ENCODE results near the gene DDX23.

DDX23 gene

DNA sequence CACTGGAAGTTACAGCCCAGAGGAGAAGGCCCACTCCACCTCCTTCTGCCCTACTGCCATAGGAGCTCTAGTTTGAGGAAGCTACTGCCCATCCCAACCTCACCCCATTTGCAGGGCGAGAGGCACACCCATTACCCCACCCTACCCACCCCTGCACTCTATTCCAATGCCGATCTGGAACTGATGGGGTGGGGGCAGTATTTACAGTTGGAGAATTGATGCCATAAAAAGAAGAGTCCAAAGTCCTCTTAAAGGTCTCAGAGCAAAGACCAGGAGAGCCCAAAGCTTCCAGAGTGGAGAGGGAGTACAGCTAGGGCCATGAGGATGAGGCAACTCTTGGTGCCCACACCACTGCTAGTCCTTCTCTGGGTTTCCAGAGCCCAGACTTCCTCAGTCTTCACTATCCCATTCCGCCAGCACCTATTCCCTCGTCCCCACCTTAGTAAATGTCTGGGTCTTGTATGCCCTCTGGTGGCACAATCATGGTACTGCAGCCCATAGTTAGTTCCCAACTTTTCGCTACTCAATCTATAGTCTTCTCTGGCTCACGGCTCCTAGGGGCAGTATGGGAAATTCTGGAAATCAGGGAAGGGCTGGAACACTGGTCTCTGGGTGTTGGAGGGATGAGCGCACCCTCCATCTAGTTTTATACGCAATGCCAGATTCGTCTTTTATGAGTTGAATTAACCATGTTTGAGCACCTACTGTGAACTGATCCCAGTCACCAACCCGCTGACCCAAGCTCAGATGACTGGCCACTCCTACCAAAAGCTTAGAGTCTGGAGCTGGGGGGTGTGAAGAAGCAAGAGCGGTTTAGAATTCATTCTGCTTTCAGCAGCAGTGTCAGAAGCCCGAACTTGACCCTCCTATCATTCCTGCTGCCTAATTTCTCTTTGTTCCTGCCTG is 56.2 kb downstream of the DDX23 start:
- DNase-seq (ENCODE audit: low read depth): no peak

DNA sequence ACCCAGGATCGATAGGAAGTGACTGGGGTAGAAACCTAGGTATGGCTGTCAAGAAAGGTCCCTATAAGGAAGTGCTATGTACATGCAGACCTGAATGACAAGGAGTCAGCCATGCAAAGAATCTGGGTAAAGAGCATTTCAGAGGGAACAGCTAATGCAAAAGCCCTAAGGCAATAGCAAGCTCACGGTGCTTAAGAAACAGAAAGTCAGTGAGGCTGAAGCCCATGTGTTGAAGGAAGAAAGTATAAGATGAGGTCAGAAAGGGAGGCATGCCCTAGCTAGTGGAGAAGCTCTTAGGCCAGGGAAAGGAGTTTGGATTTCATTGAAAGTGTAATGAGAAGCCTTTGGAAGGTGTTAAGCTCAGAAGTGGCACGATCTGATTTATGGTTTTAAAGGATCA is 57.1 kb downstream of the DDX23 start:
- no peak for DNase-seq (ENCODE audit: low read depth)

DNA sequence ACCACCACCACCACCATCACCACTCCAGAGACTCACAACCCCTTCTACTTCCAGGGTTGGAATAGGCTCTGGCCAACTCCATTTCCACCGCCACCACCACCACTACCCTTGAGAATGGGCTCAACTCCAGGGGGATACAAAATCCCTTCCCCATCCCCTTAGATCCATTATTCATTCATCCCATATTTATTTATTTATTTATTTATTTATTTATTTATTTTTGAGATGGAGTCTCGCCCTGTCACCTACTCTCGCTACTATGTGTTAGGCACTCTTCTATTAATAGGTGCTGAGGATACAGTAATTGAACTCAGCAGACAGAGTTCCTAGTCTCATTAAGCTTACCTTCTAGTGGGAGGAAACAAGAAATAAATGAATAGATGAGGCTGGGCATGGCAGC is 58.3 kb downstream of the DDX23 start:
- DNase-seq (ENCODE audit: low read depth): no peak

DNA sequence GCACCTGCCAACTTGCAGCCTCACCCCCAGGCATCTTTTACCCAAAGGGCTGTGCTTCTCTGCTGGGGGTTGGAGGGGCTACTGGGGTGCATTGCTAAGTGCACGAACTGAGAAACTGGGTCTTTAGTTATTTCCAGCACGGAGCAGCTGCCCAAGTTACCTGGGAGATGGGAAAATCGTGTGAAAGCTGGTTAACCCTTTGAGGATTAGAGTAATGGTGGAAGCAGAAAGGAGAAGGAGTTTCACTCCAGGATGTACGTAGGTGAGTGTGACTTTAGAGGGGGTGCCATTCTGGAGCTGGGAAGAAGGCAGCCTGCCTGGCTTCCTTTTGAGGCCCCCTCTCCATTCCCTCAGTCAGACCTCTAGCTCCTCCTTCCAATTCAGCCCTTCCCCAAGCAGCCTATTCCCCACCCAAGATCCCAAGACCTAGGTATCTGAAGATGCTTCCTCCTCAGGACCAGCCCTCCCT is 62.1 kb downstream of the DDX23 start:
- DNase-seq (ENCODE audit: low read depth): no peak

DNA sequence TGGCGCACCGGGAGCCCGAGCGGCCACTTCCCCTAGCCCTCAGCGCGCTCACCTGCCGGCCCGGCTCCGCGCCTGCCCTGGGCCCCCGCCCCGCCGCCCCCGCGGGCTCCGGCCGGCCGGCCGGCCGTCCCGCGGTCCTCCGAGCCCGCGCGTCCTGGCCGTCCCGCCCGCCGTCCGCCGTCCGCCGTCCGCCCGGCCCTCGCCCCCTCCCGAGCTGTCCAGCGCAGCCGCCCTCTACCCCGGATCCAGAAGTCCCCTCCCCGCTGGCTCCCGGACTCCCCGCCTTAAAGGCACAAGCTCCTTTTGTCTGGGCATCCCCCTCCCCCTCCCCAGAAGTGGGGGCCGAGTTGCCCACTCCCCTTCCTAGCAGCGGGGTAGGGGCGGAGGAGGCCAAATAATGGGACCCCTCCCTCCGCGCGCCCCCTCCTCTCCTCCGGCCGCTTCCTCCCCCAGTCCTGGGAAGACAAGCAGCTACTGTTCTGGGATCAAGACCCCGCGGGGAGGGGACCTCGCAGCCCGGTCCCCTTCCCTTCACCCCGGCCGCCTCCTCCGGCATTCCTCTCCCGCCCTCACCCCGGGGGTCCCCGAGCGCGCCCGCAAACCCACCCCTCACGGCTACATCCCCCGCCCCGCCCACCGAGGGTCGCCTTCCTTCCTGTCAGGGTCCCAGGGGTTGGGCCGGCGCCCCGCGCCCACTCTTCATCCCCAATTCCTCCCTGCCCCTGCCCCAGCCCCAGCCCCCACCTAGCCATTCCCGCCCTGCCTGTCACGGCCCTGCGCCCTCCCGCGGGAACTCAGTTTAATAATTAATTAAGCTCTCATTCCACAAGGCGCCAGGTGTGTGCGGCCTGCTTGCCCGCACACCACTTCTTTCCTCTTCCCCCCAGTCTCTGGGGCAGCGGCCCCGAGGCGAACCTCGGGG is 62.8 kb downstream of the DDX23 start, which contains the start of gene ADCY6:
ADCY6 (minus strand) TSS at position 236 of the 922 bp plus-strand sequence. CDS start 5,655 bp downstream, outside the sequence.
- DNase-seq (ENCODE audit: low read depth): no peak

DNA sequence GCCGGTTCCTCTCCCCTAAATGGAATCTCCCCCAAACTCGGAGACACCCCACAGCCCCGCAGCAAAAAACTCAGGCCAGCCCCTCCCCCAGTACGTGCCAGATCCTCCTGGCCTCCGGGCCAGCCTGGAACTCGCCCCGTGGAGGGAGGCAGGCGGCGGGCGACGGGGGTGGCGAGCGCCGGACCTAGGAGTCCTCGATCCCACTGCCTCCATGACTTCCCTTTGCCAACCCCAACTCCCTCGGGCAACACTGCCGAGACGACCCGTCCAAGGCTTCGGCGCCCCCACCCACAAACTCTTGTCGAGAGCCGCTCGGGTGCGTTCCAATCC is 63.5 kb downstream of the DDX23 start:
- no peak for DNase-seq (ENCODE audit: low read depth)

DNA sequence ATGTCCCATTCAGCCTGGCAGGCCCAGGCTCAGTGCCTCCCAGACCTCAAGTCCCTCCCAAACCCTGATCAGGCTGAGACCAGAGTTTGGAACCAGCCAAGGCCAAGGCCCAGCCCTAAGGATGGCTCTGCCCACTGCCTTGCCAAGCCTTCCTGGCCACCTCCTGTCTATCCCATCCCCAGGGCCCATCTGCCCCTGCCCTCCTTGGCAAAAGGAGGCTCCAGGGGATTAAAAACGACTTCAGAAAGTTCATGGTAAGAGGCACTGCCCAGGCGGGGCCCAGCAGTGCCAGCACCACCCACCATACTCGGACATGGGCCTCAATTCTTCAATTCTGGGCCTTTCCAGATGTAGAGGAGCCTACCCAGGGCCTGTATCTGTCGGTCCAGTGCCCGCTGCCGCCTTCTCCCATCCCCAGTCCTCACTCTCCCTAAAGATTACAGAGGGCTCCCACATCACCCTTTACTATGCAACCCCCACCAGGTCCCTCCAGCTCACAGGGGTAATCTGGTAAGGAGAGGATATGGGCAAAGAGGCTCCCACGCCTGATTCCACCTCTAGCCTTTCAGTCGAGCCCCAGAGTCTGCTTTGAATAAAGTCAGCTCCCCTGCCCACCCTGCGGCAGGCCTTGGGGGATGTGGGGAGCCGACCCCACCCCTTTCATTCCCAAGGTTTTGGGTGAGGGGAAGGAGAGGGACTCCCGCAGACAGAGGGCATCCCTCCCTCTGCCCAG is 64.0 kb downstream of the DDX23 start:
- DNase-seq (ENCODE audit: low read depth): no peak

DNA sequence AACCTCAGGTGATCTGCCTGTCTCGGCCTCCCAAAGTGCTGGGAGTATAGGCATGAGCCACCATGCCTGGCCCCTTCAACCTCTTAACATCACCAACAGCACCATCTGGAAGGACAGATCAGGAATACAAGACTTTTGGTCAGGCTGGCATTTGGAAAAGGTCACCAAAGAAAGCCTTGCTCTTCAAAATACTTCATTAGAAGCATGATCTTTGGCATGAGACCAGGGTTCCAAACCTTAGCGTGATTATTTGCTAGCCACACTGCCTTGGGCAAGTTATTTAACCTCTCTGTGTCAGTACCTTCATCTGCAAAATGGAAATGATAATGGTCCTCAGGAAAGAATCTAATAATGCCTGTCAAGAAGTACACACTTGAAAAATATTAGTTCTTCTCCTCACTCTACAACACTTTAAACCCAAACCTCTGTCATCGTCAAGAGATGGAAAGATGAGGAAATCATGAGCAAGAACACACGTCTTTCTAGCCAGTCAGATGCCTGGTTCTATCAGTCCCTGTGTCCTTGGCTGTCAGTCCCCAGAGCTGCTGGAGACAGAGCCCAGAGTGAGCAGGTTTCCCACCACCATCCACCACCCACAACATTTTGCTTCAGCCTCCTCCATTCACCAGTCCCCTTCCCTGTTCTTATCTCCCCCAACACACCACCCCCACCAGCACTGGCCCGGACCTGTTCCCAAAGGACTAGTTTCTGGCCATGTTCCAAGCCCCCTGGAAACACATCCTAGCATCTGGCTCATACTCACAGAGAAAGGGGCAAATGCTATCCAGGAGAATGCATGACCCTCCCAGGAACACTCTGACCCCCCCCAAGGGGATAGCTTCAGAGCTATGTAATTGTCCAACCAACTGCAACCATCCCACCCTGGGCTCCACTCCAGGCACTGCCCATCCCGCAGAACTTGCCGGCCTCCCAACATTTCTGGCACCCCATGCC is 65.1 kb downstream of the DDX23 start:
- no peak for DNase-seq (ENCODE audit: low read depth)

DNA sequence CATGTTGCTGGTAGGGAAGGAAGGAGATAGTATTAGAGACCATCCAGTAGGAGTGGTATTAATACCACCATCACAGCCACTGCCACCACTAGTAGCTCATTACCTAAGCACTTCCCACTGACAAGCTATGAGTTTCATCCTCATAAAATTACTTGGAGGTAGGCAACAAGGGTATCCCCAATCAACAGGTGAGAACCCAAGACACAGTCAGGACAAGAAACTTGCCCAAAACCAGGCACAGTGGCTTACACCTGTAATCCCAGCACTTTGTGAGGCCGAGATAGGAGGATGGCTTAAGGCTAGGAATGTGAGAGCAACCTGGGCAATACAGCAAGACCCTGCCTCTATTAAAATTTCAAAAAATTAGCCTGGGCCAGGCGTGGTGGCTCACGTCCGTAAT is 68.5 kb downstream of the DDX23 start:
- no peak for DNase-seq (ENCODE audit: low read depth)

DNA sequence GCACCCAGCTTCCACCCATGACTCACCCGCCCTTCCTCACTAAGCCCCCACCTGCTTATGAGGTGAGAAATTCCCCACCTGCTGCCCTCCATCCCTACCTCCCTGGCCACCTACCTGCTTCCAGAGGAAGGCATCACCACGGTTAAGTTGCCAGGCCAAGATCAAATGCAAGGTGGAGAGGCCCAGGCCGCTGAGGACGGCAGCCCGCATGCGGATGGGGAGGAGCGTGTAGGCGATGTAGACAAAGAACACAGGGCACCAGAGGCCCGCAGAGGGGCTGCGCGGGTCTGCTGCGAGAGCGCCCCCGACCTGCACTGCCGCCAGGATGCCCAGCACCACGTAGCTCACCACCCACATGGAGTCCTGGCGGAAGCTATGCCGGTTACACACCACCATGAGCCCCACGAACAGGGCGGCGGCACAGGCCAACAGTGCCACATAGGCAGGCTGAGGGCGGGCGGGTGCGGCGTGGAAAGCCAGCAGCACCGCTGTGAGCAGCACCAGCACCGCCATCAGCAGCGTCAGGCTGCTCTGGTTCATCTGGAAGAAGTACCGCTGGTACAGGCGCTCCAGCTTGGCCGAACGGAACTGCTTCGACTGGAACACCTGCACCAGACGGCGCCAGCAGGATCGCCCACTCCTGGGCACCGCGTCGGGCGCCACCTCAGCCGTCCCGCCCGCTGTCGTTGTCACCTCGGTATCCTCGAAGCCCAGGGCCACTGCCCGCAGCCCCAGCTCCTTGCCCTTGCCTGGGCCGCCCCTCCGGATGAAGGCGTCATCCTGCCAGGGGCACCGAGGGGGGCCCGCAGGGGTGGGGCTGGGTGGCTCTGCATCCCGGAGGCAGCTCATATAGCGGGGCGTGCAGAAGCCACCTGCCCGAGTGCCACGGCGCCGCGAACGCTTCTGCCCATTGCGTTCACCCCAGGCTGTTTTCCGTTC is 69.2 kb downstream of the DDX23 start:
- no peak for DNase-seq (ENCODE audit: low read depth)

DNA sequence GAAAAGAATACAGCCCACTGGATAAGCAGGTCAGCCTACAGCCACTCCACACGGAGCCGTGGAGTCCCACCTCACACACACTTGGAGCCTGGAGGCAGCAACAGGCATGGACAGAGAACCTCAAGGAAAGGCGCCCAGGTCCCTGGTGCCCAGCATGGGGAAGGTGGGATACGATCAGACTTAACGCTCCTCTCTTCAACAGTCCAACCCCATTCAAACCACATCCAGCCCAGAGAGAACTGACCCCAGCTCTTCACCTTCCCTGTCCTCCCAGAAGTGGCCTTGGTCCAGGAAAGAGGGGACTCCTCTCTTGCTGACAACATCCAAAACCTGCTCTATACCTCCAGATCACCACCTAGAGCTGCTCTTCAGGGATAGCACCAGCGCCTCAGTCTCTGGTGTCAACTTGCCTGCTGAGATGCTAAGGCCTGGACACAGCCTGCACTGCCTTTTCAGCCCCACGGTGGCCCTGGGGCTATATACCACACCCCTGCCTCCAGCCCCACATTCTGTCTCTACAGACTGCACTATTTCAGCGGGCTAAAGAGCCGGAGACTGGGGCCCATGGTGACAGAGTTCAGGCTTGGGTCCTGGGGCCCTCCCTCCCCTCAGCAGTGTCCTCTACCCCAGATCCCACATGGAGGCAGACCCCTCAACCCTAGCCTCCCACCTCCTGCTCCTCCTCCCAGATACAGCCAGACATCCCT is 70.1 kb downstream of the DDX23 start:
- DNase-seq (ENCODE audit: low read depth): no peak

DNA sequence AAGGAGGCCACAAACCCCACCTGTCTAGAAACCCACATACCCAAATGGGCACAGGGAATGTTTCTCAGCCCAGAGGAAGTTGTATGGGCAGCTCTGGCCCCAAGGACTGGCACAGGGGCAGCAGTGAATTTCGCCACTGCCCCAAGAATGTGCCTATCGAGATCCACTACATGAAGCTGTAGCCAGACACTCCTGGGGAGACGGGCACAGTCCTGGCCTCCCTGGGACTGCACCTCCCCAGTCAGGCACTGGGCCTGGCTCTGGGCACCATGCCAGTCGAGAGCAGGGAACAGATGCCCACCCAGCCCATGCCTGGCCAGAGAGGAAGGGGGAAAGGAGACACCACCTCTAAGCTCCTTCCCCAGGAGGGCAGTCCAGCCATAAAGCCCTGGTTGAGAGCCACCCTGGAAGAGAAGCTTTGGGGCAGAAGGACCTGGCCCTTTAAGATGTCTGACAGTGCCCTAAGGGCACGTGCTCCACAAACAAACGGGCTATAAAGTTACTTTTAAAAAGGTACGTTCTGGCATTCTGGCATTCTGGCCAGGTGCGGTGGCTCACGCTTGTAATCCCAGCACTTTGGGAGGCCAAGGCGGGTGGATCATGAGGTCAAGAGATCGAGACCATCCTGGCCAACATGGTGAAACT is 71.5 kb downstream of the DDX23 start:
- no peak for DNase-seq (ENCODE audit: low read depth)

DNA sequence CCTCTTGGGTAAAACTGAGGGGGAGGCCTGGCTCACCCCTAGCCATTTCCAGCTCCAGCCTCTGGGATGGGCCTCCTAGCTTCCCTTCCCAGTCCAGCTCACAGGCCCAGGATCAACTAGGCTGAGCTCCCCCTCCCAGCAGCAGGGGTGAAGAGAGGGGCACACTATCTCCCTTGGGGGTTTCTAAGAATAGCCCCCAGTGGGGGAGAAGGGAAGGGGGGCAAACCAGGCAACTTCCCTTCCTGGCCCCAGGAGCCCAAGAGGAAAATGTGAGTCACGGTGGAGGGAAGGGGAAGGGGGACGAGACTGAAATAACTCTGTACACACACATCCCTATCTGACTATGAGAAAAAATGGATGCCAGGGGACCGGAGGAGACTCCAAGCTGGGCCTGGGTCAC is 72.1 kb downstream of the DDX23 start:
- DNase-seq (ENCODE audit: low read depth): no peak

All from stimulated activated CD8-positive, alpha-beta memory T cell treated with anti-CD3 and anti-CD28 coated beads, Interleukin-15, amount 100 ng/mL, for 24 hours (primary cell).